Measurements from ENCODE around the gene HDAC7.

The HDAC7 gene

DNA sequence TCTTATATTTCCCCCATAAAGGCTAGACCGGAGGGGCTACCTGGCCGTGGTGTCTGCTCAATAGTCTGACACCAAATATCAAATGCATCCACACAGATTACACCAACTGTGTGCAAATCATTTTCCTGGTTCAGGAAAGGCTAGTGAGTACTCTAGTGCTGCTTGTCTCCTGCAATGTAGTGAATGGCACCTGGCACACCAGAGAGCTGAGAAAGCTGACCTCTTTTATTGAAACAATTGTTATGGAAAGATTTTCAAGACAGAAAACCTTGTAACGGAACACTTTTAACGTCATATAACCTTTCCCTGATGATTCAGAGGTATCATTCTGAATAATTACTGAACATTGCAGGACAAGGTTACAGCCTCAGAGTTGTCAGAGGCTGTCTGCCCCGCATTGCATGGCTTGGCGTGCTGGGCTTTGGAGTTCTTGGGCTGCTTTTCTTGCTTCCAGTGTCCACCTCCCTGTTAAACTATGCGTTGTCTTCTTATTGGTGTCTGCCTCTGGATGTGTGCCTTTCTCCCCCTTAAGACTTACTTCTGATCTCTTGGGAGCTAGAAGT lies 40.7 kb upstream of the HDAC7 start:
- TF ChIP-seq CEBPB (IDR thresholded peaks at IDR 0.05) (no peak), YY1 (IDR thresholded peaks at IDR 0.05; ENCODE audit: low read depth) (no peak), TAF1 (IDR thresholded peaks at IDR 0.05; ENCODE audit: low read depth) (no peak), TCF12 (IDR thresholded peaks at IDR 0.05; ENCODE audit: low read depth) (no peak), FOXM1 (IDR thresholded peaks at IDR 0.05; ENCODE audit: borderline replicate concordance, low read depth) (no peak), ZBTB7A (IDR thresholded peaks at IDR 0.05; ENCODE audit: low read depth) (no peak), TEAD4 (IDR thresholded peaks at IDR 0.05) (no peak), EP300 (IDR thresholded peaks at IDR 0.05; ENCODE audit: borderline replicate concordance) (no peak), MAX (IDR thresholded peaks at IDR 0.05) (no peak), CREB1 (IDR thresholded peaks at IDR 0.05; ENCODE audit: low read depth) (no peak), NFIC (IDR thresholded peaks at IDR 0.05) (no peak), REST (IDR thresholded peaks at IDR 0.05; ENCODE audit: low read depth) (no peak), EGR1 (IDR thresholded peaks at IDR 0.05) (no peak), RAD21 (IDR thresholded peaks at IDR 0.05; ENCODE audit: low read depth) (no peak)
- TF ChIP-seq, protein P1, sequence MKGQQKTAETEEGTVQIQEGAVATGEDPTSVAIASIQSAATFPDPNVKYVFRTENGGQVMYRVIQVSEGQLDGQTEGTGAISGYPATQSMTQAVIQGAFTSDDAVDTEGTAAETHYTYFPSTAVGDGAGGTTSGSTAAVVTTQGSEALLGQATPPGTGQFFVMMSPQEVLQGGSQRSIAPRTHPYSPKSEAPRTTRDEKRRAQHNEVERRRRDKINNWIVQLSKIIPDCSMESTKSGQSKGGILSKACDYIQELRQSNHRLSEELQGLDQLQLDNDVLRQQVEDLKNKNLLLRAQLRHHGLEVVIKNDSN (IDR thresholded peaks at IDR 0.05) = no peak

- no peak for TF ChIP-seq YY1 (IDR thresholded peaks at IDR 0.05; ENCODE audit: low read depth)
- 0 out of 2 replicates have a peak, but pooled peaks have one; percentile 46 for TF ChIP-seq ZBTB7A (IDR thresholded peaks at IDR 0.05; ENCODE audit: low read depth)
Measured at GRCh38 chr12:47858511-47859266, 39.0 kb upstream of the HDAC7 start.

DNA sequence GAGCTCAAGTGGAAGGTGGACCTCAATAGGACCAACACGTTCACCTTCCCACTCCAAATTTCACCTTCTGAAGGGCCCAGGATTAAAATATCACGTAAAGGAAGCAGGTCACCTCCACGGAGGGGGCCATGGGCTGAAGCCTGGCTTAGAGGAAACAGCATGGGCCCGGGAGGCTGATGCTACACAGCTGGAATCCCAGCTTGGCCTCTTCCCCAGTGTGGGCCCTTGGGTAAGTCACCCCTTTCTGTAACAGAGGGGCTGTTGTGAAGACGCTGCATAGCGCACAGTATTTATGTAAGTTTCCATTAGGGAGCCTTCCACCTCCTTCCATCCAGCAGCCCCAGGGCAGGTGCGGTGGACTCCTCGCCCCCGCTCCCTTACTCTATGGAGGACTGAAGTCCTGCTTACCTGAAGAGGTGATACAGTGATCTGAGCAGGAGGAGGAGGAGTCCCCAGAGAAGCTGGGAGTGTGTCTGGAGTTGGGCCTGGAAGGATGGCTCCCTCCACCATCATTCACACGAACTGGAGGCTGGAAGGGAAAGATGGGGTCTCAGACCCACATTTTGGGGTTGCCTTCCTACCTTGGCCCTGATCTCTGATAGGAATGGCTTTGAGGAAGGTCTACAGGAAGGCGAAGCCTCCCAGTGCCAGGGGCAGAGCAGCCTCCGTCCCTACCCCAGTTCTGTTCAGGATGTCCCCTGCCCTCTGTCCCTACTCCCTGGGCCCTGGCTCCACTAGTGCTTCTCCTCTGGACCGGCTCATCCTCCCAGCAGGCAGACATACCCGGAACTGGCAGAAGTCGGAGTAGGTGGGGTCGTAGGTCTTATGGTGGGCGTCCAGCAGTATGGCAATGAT lies 37.2 kb upstream of the HDAC7 start:
- TF ChIP-seq RAD21 (IDR thresholded peaks at IDR 0.05; ENCODE audit: low read depth) = no peak
- no peak for TF ChIP-seq FOXM1 (IDR thresholded peaks at IDR 0.05; ENCODE audit: borderline replicate concordance, low read depth)
- no peak for TF ChIP-seq YY1 (IDR thresholded peaks at IDR 0.05; ENCODE audit: low read depth)
- TF ChIP-seq REST (IDR thresholded peaks at IDR 0.05; ENCODE audit: low read depth) = no peak
- no peak for TF ChIP-seq EP300 (IDR thresholded peaks at IDR 0.05; ENCODE audit: borderline replicate concordance)
- no peak for TF ChIP-seq TCF12 (IDR thresholded peaks at IDR 0.05; ENCODE audit: low read depth)
- no peak for TF ChIP-seq ZBTB7A (IDR thresholded peaks at IDR 0.05; ENCODE audit: low read depth)
- TF ChIP-seq TEAD4 (IDR thresholded peaks at IDR 0.05) = no peak
- TF ChIP-seq MAX (IDR thresholded peaks at IDR 0.05) = no peak
- no peak for TF ChIP-seq NFIC (IDR thresholded peaks at IDR 0.05)
- no peak for TF ChIP-seq CEBPB (IDR thresholded peaks at IDR 0.05)
- TF ChIP-seq, protein P1 (IDR thresholded peaks at IDR 0.05) = no peak
- no peak for TF ChIP-seq CREB1 (IDR thresholded peaks at IDR 0.05; ENCODE audit: low read depth)
- no peak for TF ChIP-seq TAF1 (IDR thresholded peaks at IDR 0.05; ENCODE audit: low read depth)
- no peak for TF ChIP-seq EGR1 (IDR thresholded peaks at IDR 0.05)

DNA sequence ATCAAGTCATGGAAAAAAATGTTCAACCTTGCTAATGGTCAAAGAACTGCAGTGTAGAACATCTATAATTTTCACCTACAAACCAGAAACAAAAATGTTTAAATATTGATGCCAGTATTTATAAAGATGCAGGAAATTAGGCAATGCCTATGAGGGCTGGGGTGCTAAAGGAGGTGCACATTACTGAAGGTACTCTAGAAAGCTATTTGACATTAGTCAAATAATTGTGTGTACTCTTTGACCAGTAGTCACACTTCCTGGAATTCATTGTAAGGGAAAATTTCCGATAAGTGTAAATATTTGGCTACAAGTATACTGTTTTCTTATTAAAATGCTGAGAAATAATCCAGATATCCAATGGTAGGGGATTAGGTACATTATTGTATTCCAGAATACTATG lies 36.4 kb upstream of the HDAC7 start:
- no peak for TF ChIP-seq EGR1 (IDR thresholded peaks at IDR 0.05)
- TF ChIP-seq MAX (IDR thresholded peaks at IDR 0.05) = no peak
- TF ChIP-seq TEAD4 (IDR thresholded peaks at IDR 0.05) = no peak
- TF ChIP-seq FOXM1 (IDR thresholded peaks at IDR 0.05; ENCODE audit: borderline replicate concordance, low read depth) = no peak
- no peak for TF ChIP-seq CREB1 (IDR thresholded peaks at IDR 0.05; ENCODE audit: low read depth)
- no peak for TF ChIP-seq TCF12 (IDR thresholded peaks at IDR 0.05; ENCODE audit: low read depth)
- no peak for TF ChIP-seq NFIC (IDR thresholded peaks at IDR 0.05)
- TF ChIP-seq, protein P1 (IDR thresholded peaks at IDR 0.05) = no peak
- TF ChIP-seq YY1 (IDR thresholded peaks at IDR 0.05; ENCODE audit: low read depth) = no peak
- TF ChIP-seq EP300 (IDR thresholded peaks at IDR 0.05; ENCODE audit: borderline replicate concordance) = no peak
- TF ChIP-seq TAF1 (IDR thresholded peaks at IDR 0.05; ENCODE audit: low read depth) = no peak
- TF ChIP-seq REST (IDR thresholded peaks at IDR 0.05; ENCODE audit: low read depth) = no peak
- no peak for TF ChIP-seq ZBTB7A (IDR thresholded peaks at IDR 0.05; ENCODE audit: low read depth)
- no peak for TF ChIP-seq CEBPB (IDR thresholded peaks at IDR 0.05)
